GM19395 (cell line): ENCODE measurements around the gene SERPINH1.
A peak's percentile ranks its signal among the peaks of the same experiment; 100 is the strongest.

Experiments
- ATAC-seq: cut with Tn5 transposase; IDR thresholded peaks from one replicate; pipeline ENCODE4 v1.9.1; 2021; ENCODE audit warnings: mild to moderate bottlenecking, moderate library complexity; ENCODE audit not compliant: unreplicated experiment

The SERPINH1 gene

DNA sequence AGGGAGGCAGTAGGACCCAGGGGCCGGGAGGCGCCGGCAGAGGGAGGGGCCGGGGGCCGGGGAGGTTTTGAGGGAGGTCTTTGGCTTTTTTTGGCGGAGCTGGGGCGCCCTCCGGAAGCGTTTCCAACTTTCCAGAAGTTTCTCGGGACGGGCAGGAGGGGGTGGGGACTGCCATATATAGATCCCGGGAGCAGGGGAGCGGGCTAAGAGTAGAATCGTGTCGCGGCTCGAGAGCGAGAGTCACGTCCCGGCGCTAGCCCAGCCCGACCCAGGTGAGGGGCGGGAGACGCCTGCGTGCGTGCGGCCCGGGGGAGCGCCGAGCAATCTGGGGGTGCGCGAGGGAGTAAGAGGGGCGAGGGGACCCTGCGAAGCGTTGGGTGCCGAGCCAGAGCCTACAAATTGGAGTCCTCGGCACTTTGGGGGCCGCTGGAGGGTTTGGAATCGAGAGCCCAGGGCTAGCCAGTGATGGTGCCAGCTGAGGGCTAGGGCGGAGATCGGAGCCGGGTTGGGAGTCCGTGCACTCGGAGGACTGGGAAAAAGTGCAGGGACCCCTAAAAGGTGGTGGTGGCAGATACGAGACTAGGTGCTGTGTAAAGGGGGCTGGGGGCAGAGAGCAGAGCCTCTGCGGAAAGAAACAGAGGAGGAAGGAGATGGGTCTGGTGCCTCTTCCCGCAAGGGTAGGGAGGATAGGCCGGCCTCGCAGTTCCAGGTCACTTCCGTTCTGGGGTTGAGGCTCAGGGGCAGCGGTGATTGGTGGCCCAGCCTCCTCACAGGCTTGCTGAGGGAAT, at the start of gene SERPINH1:
TSS of gene SERPINH1 (plus strand) at position 206 of the 788 bp plus-strand sequence. CDS start 4,097 bp downstream, outside the sequence.
- ATAC-seq: peak; percentile 82

DNA sequence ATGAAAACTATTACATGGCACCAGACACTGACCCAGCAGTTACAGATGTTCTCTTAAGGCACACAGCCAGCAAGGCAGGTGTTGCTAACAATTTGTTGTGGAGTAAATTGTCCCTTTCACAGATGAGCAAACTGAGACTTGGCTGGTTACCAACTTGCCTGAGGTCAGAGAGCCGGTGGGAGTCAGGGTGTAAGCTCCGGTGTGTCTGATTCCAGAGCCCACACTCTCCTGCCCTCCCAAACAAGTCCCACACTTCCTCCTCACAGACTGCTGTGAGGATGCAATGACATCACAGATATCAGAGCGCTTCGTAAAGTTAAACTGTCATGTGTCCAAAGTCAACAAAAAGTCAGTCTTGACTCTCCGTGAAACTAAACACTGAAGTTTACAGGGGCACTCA, 48.8 kb upstream of the SERPINH1 start:
- ATAC-seq: no peak

DNA sequence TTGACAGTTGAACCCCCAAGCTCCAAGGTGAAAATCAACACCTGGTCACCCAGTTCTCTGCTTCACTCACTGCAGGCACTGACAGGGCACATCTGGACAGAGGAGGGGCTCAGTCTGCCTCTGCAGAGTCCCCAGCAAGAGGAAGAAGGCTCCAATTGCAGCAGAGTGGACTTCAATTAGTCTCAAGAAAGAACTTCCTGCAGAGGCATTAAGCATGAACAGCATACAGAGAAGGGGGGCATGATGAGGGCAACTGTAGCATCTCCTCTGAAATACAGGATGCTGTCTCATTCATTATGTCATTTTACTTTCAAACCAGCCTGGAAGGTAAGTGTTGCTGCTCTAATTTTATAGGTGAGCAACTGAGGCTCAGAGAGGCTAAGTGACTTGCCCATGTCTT, 47.5 kb upstream of the SERPINH1 start:
- no peak for ATAC-seq

GRCh38 chr11:75516140-75516539, 45.9 kb upstream of the SERPINH1 start:
- no peak for ATAC-seq

- no peak for ATAC-seq
Measured at GRCh38 chr11:75516886-75517285, 45.2 kb upstream of the SERPINH1 start.

DNA sequence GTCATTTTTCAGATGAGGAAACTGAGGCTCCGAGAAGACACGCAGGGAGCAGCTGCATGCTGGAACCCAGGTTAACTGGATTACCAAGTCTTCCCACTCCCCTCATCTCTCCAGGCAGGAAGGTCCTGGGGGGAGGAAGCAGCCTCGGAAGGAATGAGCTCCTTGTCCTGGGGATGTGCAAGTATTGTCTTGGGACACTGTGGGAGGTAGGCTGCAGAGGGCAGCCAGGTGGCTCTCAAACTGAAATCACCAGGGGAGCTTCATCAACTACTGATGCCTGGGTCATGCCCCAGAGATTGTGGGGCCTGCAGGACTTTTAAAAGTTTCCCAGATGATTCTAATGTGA, 43.9 kb upstream of the SERPINH1 start:
- ATAC-seq: no peak

DNA sequence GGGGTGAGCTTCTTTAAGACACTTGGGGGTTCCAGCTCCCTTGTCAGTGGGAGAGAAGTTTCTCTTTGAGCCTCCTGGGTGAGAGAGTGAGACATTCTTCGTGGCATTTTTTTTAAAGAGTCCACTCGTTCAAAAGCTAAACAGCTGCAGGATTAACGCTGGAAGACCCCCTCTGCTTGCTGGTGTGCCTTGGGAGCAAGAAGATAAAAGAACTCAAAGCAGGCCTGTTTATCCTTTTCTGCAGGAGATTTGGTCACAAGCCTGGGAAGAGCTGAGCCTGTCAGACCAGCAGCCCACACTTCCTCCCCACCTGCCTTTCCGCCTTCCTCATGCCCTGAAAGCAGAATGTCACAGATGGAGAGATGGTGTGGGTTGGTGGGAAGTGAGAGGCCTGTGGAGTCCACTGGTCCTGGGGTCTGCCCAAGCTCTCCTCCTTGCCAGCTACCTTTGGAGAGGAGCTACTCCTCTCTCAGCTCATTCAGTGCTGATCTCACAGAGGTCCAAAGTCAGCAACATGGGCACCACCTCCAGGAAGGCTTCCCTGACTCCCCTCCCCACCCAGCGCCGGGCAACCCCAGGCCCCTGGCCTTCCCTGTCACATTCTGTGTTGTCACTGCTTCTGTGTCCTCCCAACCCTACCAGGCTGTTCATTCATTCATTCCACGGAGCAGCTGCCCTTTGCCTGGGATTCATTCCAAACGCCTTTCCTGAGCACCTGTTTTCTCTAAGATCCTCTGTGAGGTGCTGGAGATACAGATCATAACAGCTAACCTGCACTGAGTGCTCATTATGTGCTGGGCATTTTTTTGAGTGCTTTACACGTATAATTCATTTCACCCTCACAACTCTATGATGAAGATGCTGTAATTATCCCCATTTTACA, 43.0 kb upstream of the SERPINH1 start:
- ATAC-seq: no peak

GRCh38 chr11:75520688-75521087, 41.4 kb upstream of the SERPINH1 start:
- no peak for ATAC-seq

DNA sequence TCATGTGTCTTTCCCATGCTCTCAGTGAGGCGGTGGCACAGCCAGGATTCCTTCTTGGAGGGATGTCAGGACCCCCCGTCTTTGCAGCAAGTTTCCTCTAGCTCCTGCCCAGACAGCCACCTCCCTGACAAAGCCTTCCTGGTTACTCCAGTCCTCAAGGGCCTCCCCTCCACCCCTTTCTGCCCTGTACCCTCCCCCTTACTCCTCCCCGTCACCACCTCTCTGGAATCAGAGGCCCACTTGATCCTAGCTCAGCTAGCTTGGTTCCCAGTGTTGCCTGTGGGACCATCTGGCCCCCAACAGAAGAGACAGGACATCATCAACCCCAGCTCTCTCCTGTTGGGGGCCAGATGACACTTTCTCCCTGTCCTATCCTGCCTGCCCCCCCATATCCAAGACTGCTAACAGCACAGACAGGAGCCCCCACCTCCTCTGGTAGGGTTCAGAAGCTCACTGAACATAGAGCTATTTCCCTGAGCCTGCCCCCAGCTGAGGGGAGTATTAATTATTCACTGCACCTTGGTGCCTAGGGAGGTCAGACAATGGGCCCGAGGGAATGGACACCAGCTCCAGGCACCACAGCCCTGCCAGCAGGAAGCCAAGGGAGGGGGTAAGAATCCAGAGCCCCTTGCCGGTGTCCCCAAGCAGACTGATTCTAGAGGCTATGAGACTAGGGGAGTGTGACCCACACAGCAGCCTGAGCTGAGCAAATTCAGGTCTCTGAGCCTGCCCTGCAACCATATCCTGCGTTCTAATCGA, 39.6 kb upstream of the SERPINH1 start:
- ATAC-seq: no peak

DNA sequence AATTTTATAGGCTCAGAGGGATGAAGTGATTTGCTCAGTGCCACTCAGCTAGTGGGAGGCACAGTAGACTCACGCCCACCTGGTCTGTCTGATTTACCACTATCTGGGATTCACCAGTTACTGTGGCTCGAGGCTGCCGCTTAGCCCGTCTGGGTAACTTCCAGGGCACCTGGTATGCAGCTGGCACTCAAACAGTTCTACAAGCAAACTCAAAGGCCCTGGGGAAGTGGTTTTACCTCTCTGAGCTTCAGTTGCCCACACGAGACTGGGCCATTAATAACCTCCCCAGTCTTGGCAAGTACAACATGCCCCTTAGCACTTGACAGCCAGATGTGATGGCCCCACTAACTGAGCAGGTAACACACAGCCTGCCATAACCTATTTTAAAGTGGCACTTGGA, 38.9 kb upstream of the SERPINH1 start:
- ATAC-seq: no peak

- no peak for ATAC-seq
Measured at GRCh38 chr11:75523811-75524664, 38.0 kb upstream of the SERPINH1 start.

DNA sequence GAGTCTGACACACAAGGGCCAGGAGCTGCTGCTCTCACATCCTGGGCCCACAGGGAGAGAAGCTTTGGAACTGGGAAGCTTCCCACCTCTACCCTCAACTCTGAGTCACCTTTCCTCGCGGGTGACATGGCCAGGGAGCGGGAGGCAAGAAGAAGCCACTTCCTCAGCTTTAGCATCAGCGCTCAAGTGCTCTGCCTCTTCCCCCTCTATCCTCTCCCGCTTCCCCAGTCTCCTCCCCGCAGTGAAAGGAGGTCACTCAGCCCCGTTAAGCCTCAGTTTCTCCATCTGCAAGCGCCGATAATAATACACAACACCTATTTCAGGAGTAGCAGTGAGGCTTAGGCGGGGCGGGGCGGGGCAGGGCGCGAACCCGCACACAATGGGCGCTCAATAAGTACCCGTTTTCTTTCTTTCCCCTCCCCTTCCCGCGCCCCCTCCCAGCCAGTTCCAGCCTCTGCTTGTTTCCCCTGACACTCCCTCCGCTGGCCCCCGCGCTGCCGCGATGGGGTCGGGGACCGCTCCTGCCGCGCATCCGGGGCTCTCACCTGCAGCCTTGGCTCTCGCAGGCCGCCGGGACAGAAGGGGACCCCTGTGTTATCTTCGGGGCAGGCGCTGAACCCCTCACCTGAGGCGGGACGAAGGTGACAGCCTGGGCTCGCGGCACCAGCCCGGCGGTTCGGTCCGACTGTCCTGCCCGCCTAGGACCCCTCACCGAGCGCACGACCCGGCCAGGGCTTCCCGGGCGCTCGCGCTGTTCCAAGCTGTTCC, 37.2 kb upstream of the SERPINH1 start:
- ATAC-seq: peak; percentile 7

GRCh38 chr11:75525433-75526191, 36.4 kb upstream of the SERPINH1 start, which contains the start of gene GDPD5:
TSS of gene GDPD5 (minus strand) at chr11:75525941. CDS start at chr11:75477735, 48,206 bp downstream.
- ATAC-seq: peak; percentile 70

GRCh38 chr11:75526192-75526541, 35.9 kb upstream of the SERPINH1 start:
- ATAC-seq: no peak

DNA sequence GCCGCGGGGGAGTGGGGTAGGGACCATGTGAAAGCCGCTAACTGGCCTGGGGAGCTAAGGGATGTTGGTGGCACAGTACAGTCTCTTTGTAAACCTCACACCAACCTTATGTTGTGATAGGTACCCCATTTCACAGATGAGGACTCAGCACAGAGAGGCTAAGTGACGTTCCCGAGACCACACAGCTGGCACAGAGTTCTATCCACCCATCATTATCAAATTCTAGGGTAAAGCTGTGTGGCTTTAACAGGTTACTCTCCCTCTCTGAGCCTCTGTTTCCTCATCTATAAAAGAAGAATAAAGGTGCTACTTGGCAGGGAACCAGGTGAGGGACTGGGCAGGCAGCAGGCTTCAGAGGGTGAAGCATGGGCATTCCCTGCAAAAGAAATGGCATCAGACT, 34.9 kb upstream of the SERPINH1 start:
- no peak for ATAC-seq

DNA sequence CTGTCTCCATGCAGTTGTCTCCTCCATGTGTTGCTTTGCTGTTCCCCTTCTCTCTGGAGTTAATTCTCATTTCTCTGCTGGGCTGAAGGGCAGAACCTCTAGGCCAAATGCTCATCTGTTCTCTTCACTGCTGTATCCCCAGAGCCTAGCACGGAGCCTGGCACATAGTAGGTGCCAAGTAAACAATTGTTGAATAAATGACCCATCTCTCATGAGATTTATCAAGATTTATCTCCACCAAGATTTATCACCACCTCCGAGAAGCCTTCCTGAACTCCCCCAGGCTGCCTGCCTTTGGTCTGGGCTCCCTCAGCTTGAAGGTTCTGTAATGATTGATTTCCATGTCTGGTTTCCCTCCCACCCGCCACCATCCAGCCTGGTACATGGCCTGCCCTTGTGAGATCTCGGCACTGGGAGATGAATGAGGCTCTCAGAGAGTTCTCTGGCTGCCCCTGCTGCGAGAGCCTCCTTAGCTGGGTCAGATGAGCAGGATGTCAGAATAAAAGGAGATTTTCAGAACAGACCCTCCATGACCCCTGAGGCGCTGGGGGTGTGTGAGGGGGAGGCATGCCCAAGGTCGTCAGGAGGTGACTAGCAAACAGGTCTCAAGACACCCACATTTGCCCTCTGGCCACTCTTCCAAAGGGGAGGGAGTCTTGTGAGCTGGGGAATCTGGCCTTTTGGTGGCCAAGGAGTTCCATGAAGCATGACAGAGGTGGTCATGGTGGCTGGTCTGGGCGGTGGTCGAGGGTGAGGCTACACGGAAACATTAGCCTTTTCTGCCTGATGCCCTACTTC, 33.9 kb upstream of the SERPINH1 start:
- no peak for ATAC-seq

DNA sequence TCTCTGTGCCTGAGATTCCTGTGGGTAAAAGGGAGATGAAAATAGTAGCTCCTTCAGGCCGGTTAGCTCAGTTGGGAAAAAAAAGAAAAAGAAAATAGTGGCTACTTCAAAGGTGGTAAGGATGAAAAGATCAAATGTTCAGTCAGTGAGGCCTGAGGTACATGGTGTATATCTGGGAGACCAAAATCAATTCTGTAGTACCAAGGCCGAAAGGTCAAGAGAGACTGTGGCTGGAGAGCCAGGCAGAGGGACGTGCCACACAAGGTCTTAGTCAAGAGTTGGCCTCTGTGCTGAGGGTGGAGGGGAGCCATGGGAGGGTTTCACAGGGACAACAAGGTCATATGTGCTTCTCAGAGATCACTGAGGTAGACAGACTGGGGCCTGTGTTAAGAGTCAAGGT, 31.5 kb upstream of the SERPINH1 start:
- no peak for ATAC-seq

- ATAC-seq: no peak
Measured at GRCh38 chr11:75531325-75531724, 30.7 kb upstream of the SERPINH1 start.
